Right renal cortex interstitium (tissue), 3 donors: ENCODE measurements around the gene PABPC1L. TPM values are rescaled to one million over a fixed set of nuclear protein-coding genes. Genes with fewer than 3 reads are reported as not detected.

Experiments used
- DNase-seq, 3 donors: peaks; one replicate each; pipeline ENCODE4 v3.0.0-alpha.2; 2013; ENCODE audit warnings: low read depth in 3 of 3, low spot score in 2 of 3
- polyA plus RNA-seq, 3 donors: library from polyadenylated mRNA; unstranded; fragments of 120-200 nt; gene quantifications; one replicate each; pipeline ENCODE4 v1.2.1, GENCODE V29; 2013; ENCODE audit not compliant: insufficient read length in 3 of 3

Gene PABPC1L
- polyA plus RNA-seq, 3 donors, result 20.4 to 36.0 (median 35.8) TPM

GRCh38 chr20:44963325-44964215, 53.7 kb downstream of the PABPC1L start:
- DNase-seq, result no peak

GRCh38 chr20:44965651-44966029, 55.8 kb downstream of the PABPC1L start:
- DNase-seq, result no peak

- DNase-seq, result peak; percentile 82 to 89 (median 84)
Measured at GRCh38 chr20:44966030-44966961, 56.4 kb downstream of the PABPC1L start, which contains the start of gene STK4. STK4 (plus strand) TSS chr20:44966512; CDS start chr20:44966569, 57 bp downstream.

DNA sequence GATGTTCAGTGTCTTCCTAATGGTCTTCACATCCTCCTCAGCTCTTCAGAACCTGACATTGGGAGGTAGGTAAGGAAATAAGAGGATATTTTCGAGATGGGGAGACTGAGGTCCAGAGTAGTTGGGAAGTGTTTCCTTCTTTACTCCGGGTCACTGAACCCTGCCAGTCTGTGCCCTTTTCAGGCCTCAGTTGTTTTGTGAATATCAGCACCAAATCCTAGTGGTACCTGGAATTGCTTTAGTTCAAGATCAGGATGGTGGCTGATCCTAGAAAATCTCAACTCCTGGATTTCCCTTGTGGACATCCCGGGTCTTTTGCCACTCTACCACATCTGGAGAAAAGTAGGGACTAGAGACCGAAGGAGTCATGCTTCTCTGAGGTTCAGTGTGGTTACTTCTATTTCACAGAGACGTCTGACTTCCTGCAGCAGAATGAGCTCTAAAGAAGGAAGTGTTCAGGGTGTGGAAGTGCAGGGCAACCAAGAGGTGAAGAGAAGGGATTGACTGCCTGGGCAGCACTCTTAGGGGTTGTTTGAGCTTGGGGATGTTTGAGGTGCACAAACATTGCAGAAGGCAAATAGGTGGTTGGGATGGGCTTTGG, 57.4 kb downstream of the PABPC1L start:
- DNase-seq, result no peak

DNA sequence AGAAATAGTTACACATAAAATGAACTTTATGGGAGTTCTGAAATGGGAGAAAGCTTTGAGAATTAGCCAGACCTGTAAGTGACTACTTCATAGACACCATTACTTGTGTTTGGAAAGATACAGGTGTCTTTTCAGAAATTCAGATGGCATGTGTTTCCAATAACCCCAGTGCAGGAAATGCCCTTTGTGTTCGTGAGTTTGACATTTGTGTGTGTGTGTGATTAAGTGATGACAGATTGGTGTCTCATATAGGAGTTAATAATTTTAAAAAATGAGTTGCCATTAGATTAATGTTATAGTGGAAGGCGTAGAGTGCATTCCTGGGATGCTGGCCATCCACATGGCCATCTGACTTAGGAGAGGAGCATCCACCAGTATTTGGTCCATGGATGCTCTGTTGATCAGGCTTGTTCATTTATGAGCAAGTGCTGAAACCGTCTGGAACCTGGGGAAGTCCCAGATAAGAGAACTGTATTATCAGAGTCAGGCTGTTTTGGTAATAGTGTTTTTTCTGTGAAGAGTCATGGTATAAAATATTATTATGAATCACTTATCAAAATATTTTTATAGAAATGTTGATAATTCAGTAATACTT, 59.5 kb downstream of the PABPC1L start:
- DNase-seq, result no peak

GRCh38 chr20:44970243-44970757, 60.4 kb downstream of the PABPC1L start:
- DNase-seq, result no peak

- no peak for DNase-seq
Measured at GRCh38 chr20:44973053-44973452, 63.2 kb downstream of the PABPC1L start.

- DNase-seq, result no peak
Measured at GRCh38 chr20:44976698-44977097, 66.8 kb downstream of the PABPC1L start.

- DNase-seq, result no peak
Measured at GRCh38 chr20:44979090-44979621, 69.3 kb downstream of the PABPC1L start.

- DNase-seq, result no peak
Measured at GRCh38 chr20:44981736-44982406, 72.0 kb downstream of the PABPC1L start.

- DNase-seq, result no peak
Measured at GRCh38 chr20:44983093-44983674, 73.3 kb downstream of the PABPC1L start.

DNA sequence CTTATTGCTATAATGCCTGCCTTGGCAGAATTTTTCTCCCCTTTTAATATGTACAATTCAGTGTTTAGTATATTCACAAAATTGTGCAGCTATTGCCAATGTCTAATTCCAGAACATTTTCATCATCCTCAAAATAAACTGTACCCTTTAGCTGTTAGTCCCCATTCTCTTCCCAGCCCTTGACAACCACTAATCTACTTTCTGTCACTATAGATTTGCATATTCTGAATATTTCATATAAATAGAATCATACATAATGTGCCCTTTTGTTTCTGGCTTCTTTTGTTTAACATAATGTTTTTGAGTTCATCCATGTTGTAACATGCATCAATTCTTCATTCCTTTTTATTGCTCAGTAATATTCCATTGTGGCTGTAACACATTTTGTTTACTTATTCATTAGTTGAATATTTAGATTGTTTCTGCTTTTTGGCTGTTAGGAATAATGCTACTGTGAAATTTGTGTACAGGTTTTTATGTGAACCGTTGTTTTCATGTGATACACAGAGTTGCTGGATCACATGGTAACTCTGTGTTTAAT, 78.8 kb downstream of the PABPC1L start:
- no peak for DNase-seq

Other genes starting within 250 kb of the PABPC1L start
- gene CCN5, start 194.7 kb upstream of the PABPC1L start, polyA plus RNA-seq, result under 1 TPM in 2 of 3 donors, not detected in 1; 0.11 to 0.15 TPM
- gene KCNK15, start 164.2 kb upstream of the PABPC1L start, polyA plus RNA-seq, result under 1 TPM in 2 of 3 donors, not detected in 1; 0.06 to 0.11 TPM
- gene RIMS4, start 99.5 kb upstream of the PABPC1L start, polyA plus RNA-seq, result under 1 TPM; 0.53 to 0.69 (median 0.61) TPM
- gene YWHAB, start 24.4 kb upstream of the PABPC1L start, polyA plus RNA-seq, result 100 to 1,000 TPM; 236 to 251 (median 240) TPM
- 10 to 100 TPM; 42.8 to 45.9 (median 43.9) TPM for gene TOMM34, start 50.3 kb downstream of the PABPC1L start, polyA plus RNA-seq
- gene STK4, start 56.5 kb downstream of the PABPC1L start, polyA plus RNA-seq, result 10 to 100 TPM; 15.6 to 17.5 (median 17.0) TPM
- under 1 TPM; 0.33 to 0.64 (median 0.53) TPM for gene KCNS1, start 191.1 kb downstream of the PABPC1L start, polyA plus RNA-seq
- gene WFDC5, start 205.1 kb downstream of the PABPC1L start, polyA plus RNA-seq, result not detected
- gene WFDC12, start 214.4 kb downstream of the PABPC1L start, polyA plus RNA-seq, result not detected